Endothelial cell of umbilical vein (primary cell): Measurements from ENCODE around the gene AMBP.

Experiments used
- EZH2 ChIP-seq: IDR thresholded peaks from 2 replicates; pipeline ENCODE4 v1.6.1; 2012; ENCODE audit warnings: borderline replicate concordance, low read depth, mild to moderate bottlenecking, moderate library complexity, low read length, inconsistent platforms; ENCODE audit not compliant: severe bottlenecking
- FOS ChIP-seq: IDR thresholded peaks from 2 replicates; pipeline ENCODE4 v1.6.1; 2011; ENCODE audit warnings: mild to moderate bottlenecking, low read length, moderate library complexity, borderline replicate concordance; ENCODE audit not compliant: insufficient read depth
- JUN ChIP-seq: IDR thresholded peaks from 2 replicates; pipeline ENCODE4 v1.6.1; 2011; ENCODE audit warnings: borderline replicate concordance, low read depth; ENCODE audit not compliant: insufficient read length, insufficient read depth
- MYC ChIP-seq: IDR thresholded peaks from one replicate; pipeline ENCODE4 v1.6.1; 2011; ENCODE audit warnings: mild to moderate bottlenecking, low read depth, low read length
- POLR2A ChIP-seq: IDR thresholded peaks from 2 replicates; pipeline ENCODE4 v1.6.1; 2012; ENCODE audit warnings: low read depth, mild to moderate bottlenecking, control low read depth, low read length
- POLR2AphosphoS5 ChIP-seq: IDR thresholded peaks from 2 replicates; pipeline ENCODE4 v1.6.1; 2012; ENCODE audit warnings: low read depth, mild to moderate bottlenecking, control low read depth, low read length, moderate library complexity; ENCODE audit not compliant: insufficient read depth
- TF ChIP-seq, protein P1 (sequence below), 2 donors: IDR thresholded peaks; 1 replicate in 1 of 2; 2 replicates in 1 of 2; pipeline ENCODE4 v1.5.1; 2011; ENCODE audit warnings: low read length in 2 of 2, mild to moderate bottlenecking in 2 of 2, moderate library complexity in 2 of 2, control low read depth in 1 of 2, inconsistent platforms in 1 of 2, low read depth in 1 of 2; ENCODE audit not compliant: insufficient read depth in 1 of 2; ENCODE audit errors: extremely low read depth in 1 of 2
- TF ChIP-seq, protein P2 (sequence below): IDR thresholded peaks from 2 replicates; pipeline ENCODE4 v1.6.1; 2011; ENCODE audit not compliant: insufficient read depth, insufficient read length

DNA sequence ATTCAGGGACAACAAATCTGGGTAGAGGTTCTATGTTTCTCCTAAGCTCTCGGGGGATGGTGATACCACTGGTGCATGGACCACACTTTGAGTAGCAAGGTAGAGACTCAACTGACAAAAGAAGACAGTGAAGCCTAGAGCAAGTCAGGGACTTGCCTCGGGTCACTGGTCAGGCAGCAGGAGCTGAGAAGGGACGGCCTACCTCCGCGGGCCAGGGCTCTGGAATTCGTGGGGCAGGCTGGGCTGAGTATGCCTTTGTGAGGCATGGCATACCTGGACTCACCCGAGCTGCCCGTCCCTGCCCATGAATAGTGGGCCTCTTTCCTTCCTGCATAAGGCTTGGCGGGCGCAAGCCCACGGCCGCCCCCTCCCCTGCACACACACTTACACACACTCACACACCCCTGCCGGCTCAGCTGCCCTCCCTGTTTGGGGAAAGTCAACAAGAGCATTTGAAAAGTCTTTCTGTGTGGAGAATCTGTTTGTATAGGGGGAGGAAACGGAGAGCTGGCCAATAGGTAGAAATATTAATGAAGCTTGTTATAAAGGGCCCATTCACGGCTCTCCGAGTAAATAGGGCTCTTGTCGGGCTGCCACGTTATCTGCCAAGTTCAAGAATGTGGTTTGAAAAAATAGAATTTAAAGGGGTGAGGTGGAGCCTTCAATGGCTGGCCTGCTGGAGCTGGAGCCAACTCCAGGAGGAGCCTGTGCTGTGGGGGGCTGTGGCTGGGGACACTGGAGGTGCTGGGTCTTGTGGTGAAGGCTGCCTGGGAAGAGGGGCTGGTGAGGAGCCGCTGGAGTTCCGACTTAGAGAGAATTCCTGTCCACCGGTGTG, 40.1 kb upstream of the AMBP start:
- no peak for TF ChIP-seq POLR2A
- TF ChIP-seq, protein P1, sequence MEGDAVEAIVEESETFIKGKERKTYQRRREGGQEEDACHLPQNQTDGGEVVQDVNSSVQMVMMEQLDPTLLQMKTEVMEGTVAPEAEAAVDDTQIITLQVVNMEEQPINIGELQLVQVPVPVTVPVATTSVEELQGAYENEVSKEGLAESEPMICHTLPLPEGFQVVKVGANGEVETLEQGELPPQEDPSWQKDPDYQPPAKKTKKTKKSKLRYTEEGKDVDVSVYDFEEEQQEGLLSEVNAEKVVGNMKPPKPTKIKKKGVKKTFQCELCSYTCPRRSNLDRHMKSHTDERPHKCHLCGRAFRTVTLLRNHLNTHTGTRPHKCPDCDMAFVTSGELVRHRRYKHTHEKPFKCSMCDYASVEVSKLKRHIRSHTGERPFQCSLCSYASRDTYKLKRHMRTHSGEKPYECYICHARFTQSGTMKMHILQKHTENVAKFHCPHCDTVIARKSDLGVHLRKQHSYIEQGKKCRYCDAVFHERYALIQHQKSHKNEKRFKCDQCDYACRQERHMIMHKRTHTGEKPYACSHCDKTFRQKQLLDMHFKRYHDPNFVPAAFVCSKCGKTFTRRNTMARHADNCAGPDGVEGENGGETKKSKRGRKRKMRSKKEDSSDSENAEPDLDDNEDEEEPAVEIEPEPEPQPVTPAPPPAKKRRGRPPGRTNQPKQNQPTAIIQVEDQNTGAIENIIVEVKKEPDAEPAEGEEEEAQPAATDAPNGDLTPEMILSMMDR (IDR thresholded peaks at IDR 0.05; ENCODE audit: extremely low read depth in 1 of 2, insufficient read depth in 1 of 2, low read depth in 1 of 2, low read length in 2 of 2), result no peak
- TF ChIP-seq JUN, result no peak
- TF ChIP-seq, protein P2, sequence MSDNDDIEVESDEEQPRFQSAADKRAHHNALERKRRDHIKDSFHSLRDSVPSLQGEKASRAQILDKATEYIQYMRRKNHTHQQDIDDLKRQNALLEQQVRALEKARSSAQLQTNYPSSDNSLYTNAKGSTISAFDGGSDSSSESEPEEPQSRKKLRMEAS, result no peak
- TF ChIP-seq EZH2, result no peak
- TF ChIP-seq POLR2AphosphoS5, result no peak
- TF ChIP-seq MYC, result no peak
- no peak for TF ChIP-seq FOS
